HG03108 (cell line): Measurements from ENCODE around the gene TNC.

ENCODE experiments used
- ATAC-seq: cut with Tn5 transposase; IDR thresholded peaks from one replicate; pipeline ENCODE4 v1.9.1; 2021; ENCODE audit warnings: moderate library complexity; ENCODE audit not compliant: unreplicated experiment

The TNC gene

GRCh38 chr9:114981063-114981462 lies 136.9 kb downstream of the TNC start:
- no peak for ATAC-seq

GRCh38 chr9:114973216-114973615 lies 144.7 kb downstream of the TNC start:
- no peak for ATAC-seq

- no peak for ATAC-seq
These were observed 145.3 kb downstream of the TNC start for GRCh38 chr9:114972510-114973136.
